ENCODE measurements around the gene NUAK2. TPM values are rescaled to one million over a fixed set of nuclear protein-coding genes. Genes with fewer than 3 reads are reported as not detected.

The NUAK2 gene
- polyA plus RNA-seq, 1 donor from 2014 or later: 1.4 TPM

DNA sequence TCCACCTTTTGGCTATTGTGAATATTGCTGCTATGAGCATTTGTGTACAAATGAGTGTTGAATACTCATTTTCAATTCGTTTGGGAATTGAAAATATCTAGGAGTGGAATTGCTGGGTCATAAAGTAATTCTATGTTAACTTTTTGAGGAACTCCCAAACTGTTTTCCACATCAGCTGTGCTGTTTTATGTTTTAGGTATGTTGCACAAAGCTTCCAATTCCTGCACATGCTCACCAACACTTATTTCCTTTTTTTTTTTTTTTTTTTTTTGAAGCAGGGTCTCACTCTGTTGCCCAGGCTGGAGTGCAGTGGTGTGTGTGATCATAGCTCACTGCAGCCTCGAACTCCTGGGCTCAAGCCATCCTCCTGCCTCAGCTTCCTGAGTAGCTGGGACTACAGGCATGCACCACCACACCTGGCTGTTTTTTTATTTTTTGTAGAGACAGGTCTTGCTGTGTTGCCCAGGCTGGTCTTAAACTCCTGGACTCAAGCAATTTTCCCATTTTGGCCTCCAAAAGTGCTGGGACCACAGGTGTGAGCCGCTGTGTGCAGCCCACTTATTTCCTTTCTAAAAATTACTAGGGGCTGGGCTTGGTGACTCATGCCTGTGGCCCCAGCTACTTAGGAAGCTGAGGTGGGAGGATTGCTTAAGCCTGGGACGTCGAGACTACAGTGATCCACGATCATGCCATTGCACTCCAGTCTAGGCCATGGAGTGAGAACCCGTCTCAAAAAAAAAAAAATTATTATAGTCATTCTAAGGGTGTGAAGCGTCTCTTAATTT, 60.4 kb downstream of the NUAK2 start:
- Histone ChIP-seq H3K79me2 (replicated peaks; ENCODE audit: insufficient read depth, low read length) (no peaks in the 10 kb centered on the region), H4K20me1 (ENCODE audit: insufficient read depth) (no peaks in the 10 kb centered on the region), H3K9ac (ENCODE audit: low read length) (no peak overlapping the region), H3K4me2 (ENCODE audit: low read length) (no peak overlapping the region), H3K9me3 (ENCODE audit: low read length) (no peaks in the 10 kb centered on the region), H2AFZ (ENCODE audit: low read depth, low read length) (no peak overlapping the region), H3F3A (ENCODE audit: insufficient read depth, low read length, poor library complexity, severe bottlenecking) (no peaks in the 10 kb centered on the region), H3K36me3 (ENCODE audit: insufficient read depth, low read length) (no peaks in the 10 kb centered on the region), H3K27ac (ENCODE audit: low read length) (no peak overlapping the region), H3K27me3 (ENCODE audit: insufficient read depth, low read depth, low read length) (no peaks in the 10 kb centered on the region), H3K9me2 (ENCODE audit: insufficient read depth, low read length) (no peaks in the 10 kb centered on the region), H3K4me3 (ENCODE audit: low read length) (no peak overlapping the region)
- no peak for TF ChIP-seq SMC3 (conservative IDR thresholded peaks at IDR 0.05; ENCODE audit: poor library complexity)
- TF ChIP-seq MXI1 (conservative IDR thresholded peaks at IDR 0.05; ENCODE audit: poor library complexity, severe bottlenecking): no peak

DNA sequence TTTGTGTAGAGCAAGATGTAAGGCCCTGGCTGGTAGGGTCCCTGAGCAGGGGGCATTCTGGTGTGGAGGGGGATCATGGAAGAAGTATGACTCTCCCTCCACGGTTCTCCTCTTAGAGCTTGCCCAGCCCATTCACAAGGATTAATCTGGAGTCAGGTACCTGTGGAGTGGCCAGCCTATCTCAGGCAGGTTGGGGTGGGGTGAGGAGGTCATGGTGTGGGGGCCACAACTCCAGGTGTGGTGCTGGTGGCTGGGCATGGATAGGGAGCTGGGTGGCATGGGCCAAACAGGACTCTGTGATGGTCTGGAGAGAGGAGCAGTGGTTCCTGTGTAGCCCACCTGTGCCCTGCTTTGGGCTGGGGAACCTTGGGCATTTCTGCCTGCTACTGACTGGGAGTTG, 61.5 kb downstream of the NUAK2 start:
- Histone ChIP-seq H3K9me2 (ENCODE audit: insufficient read depth, low read length) (no peaks in the 10 kb centered on the region), H3K9ac (ENCODE audit: low read length) (no peak overlapping the region), H3K27me3 (ENCODE audit: insufficient read depth, low read depth, low read length) (no peaks in the 10 kb centered on the region), H3F3A (ENCODE audit: insufficient read depth, low read length, poor library complexity, severe bottlenecking) (no peaks in the 10 kb centered on the region), H2AFZ (ENCODE audit: low read depth, low read length) (no peak overlapping the region), H3K27ac (ENCODE audit: low read length) (no peak overlapping the region), H3K36me3 (ENCODE audit: insufficient read depth, low read length) (no peaks in the 10 kb centered on the region), H3K4me3 (ENCODE audit: low read length) (no peak overlapping the region), H3K4me2 (ENCODE audit: low read length) (no peak overlapping the region), H4K20me1 (ENCODE audit: insufficient read depth) (no peaks in the 10 kb centered on the region), H3K79me2 (replicated peaks; ENCODE audit: insufficient read depth, low read length) (no peaks in the 10 kb centered on the region), H3K9me3 (ENCODE audit: low read length) (no peaks in the 10 kb centered on the region)
- TF ChIP-seq, protein P1, sequence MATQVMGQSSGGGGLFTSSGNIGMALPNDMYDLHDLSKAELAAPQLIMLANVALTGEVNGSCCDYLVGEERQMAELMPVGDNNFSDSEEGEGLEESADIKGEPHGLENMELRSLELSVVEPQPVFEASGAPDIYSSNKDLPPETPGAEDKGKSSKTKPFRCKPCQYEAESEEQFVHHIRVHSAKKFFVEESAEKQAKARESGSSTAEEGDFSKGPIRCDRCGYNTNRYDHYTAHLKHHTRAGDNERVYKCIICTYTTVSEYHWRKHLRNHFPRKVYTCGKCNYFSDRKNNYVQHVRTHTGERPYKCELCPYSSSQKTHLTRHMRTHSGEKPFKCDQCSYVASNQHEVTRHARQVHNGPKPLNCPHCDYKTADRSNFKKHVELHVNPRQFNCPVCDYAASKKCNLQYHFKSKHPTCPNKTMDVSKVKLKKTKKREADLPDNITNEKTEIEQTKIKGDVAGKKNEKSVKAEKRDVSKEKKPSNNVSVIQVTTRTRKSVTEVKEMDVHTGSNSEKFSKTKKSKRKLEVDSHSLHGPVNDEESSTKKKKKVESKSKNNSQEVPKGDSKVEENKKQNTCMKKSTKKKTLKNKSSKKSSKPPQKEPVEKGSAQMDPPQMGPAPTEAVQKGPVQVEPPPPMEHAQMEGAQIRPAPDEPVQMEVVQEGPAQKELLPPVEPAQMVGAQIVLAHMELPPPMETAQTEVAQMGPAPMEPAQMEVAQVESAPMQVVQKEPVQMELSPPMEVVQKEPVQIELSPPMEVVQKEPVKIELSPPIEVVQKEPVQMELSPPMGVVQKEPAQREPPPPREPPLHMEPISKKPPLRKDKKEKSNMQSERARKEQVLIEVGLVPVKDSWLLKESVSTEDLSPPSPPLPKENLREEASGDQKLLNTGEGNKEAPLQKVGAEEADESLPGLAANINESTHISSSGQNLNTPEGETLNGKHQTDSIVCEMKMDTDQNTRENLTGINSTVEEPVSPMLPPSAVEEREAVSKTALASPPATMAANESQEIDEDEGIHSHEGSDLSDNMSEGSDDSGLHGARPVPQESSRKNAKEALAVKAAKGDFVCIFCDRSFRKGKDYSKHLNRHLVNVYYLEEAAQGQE (IDR thresholded peaks at IDR 0.05; ENCODE audit: borderline replicate concordance): no peak
- no peak for TF ChIP-seq EZH2 (IDR thresholded peaks at IDR 0.05; ENCODE audit: borderline replicate concordance, insufficient read depth, low read length, poor library complexity, severe bottlenecking)
- TF ChIP-seq, protein P2, sequence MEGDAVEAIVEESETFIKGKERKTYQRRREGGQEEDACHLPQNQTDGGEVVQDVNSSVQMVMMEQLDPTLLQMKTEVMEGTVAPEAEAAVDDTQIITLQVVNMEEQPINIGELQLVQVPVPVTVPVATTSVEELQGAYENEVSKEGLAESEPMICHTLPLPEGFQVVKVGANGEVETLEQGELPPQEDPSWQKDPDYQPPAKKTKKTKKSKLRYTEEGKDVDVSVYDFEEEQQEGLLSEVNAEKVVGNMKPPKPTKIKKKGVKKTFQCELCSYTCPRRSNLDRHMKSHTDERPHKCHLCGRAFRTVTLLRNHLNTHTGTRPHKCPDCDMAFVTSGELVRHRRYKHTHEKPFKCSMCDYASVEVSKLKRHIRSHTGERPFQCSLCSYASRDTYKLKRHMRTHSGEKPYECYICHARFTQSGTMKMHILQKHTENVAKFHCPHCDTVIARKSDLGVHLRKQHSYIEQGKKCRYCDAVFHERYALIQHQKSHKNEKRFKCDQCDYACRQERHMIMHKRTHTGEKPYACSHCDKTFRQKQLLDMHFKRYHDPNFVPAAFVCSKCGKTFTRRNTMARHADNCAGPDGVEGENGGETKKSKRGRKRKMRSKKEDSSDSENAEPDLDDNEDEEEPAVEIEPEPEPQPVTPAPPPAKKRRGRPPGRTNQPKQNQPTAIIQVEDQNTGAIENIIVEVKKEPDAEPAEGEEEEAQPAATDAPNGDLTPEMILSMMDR (IDR thresholded peaks at IDR 0.05; ENCODE audit: poor library complexity, severe bottlenecking): no peak
- no peak for TF ChIP-seq EP300 (conservative IDR thresholded peaks at IDR 0.05; ENCODE audit: poor library complexity, severe bottlenecking)
- TF ChIP-seq POLR2AphosphoS5 (IDR thresholded peaks at IDR 0.05): no peak
- TF ChIP-seq MXI1 (conservative IDR thresholded peaks at IDR 0.05; ENCODE audit: poor library complexity, severe bottlenecking): no peak
- TF ChIP-seq SMC3 (conservative IDR thresholded peaks at IDR 0.05; ENCODE audit: poor library complexity): no peak
- no peak for TF ChIP-seq RAD21 (conservative IDR thresholded peaks at IDR 0.05)
- TF ChIP-seq TAF1 (IDR thresholded peaks at IDR 0.05; ENCODE audit: low read depth): no peak
